ENCODE data around the gene ACVR1C. TPM values are rescaled to one million over a fixed set of nuclear protein-coding genes. Genes with fewer than 3 reads are reported as not detected.
"Not testable (repeated sequence)": the region's sequence is repeated elsewhere in the genome, so short reads cannot be mapped to it uniquely, and the experiment has no call there.

The ACVR1C gene
- total and polyA plus RNA-seq, 2 of the 8 experiments (the other 6 are each of a cell fraction or from before 2014, with no cell fraction given) = 0.21 to 0.52 TPM

DNA sequence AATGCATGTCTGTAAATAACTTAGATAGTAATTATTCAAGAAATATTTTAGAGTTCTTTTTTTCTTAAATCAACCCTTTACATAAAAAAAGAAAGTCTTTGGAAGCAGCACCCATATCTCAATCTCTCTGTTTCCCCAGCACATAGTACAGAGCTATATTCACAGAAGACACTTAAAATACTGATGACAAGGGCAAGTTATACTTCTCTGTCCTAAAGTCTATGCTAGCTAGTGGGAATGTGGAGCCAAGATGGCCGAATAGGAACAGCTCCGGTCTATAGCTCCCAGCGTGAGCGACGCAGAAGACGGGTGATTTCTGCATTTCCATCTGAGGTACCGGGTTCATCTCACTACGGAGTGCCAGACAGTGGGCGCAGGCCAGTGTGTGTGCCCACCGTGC is 62.6 kb downstream of the ACVR1C start:
- not testable (repeated sequence) for H4K20me1 ChIP-seq (replicated peaks in 1 of 2; ENCODE audit: control insufficient read depth in 1 of 2, insufficient read depth in 2 of 2, low read length in 2 of 2); H4K91ac ChIP-seq (replicated peaks; ENCODE audit: insufficient read length, low read length); H2BK120ac ChIP-seq (replicated peaks; ENCODE audit: low read depth, low read length); H3K27me3 ChIP-seq (replicated peaks in 1 of 4; ENCODE audit: control insufficient read depth in 3 of 4, extremely low read depth in 1 of 4, insufficient read depth in 3 of 4, low read length in 3 of 4); DNase-seq (ENCODE audit: low read depth in 1 of 2, low spot score in 2 of 2); H2AK5ac ChIP-seq (ENCODE audit: low read depth, low read length); H3K4me1 ChIP-seq (replicated peaks in 1 of 4; ENCODE audit: control insufficient read depth in 3 of 4, insufficient read depth in 4 of 4, low read length in 3 of 4); H3K79me2 ChIP-seq (ENCODE audit: control insufficient read depth in 1 of 2, insufficient read depth in 2 of 2, low read length in 2 of 2); H3K4ac ChIP-seq (replicated peaks; ENCODE audit: insufficient read length, low read depth, low read length); H2BK20ac ChIP-seq (ENCODE audit: low read length); H3K56ac ChIP-seq (replicated peaks; ENCODE audit: insufficient read length, low read depth, low read length); H2BK12ac ChIP-seq (ENCODE audit: low read depth, low read length); H3K23me2 ChIP-seq (ENCODE audit: low read depth, low read length); H3K18ac ChIP-seq (ENCODE audit: extremely low read depth, low read length); H3K27ac ChIP-seq (ENCODE audit: low read depth, low read length); H3K23ac ChIP-seq (ENCODE audit: insufficient read length); H2BK15ac ChIP-seq (ENCODE audit: low read length); H3K9me3 ChIP-seq (ENCODE audit: insufficient read depth in 2 of 2, low read depth in 1 of 2, low read length in 1 of 2); H2BK5ac ChIP-seq (ENCODE audit: low read depth, low read length); H3K4me3 ChIP-seq (ENCODE audit: extremely low read depth in 1 of 4, insufficient read depth in 2 of 4, low read depth in 3 of 4, low read length in 4 of 4); H4K8ac ChIP-seq (ENCODE audit: extremely low read depth, insufficient read depth, low read length); FAIRE-seq; H3K36me3 ChIP-seq (ENCODE audit: control insufficient read depth in 2 of 4, insufficient read depth in 4 of 4, low read length in 3 of 4); H3K4me2 ChIP-seq (ENCODE audit: insufficient read depth in 1 of 2, low read depth in 2 of 2, low read length in 2 of 2); H3K14ac ChIP-seq (ENCODE audit: insufficient read length); H3K79me1 ChIP-seq (ENCODE audit: low read depth, low read length); H3K9ac ChIP-seq (replicated peaks in 1 of 4; ENCODE audit: extremely low read depth in 1 of 4, low read depth in 3 of 4, low read length in 3 of 4)
- ChIA-PET CTCF (ENCODE audit: partially characterized antibody) (interaction anchor here (1.1 kb wide), 1 partner anchor 13 kb away, joined by 3 read pairs; no protein-coding TSS in a partner anchor), POLR2A (ENCODE audit: partially characterized antibody) (interaction anchor here (0.7 kb wide), 1 partner anchor 1455 kb away, joined by 3 read pairs; no protein-coding TSS in a partner anchor)
- Histone ChIP-seq H4K5ac (ENCODE audit: insufficient read length, low read depth, low read length) (peak overlapping the region; percentile 86), H2AFZ (ENCODE audit: low read length) (peak overlapping the region; percentile 30; the same call in 1 of the 2 replicates)
- WGBS, 2 experiments (ENCODE audit: extremely low coverage in 1 of 2, insufficient coverage in 1 of 2, insufficient read length in 1 of 2, insufficient replicate concordance in 2 of 2, low coverage in 1 of 2, low lambda C conversion rate in 2 of 2, missing lambda C conversion rate in 1 of 2) = 91% methylated on average over 10 of the region's 10 CpGs; no CpG with 5 or more reads in 1 of the 2 experiments
- peak; percentile 66 for TF ChIP-seq YY1 (IDR thresholded peaks at IDR 0.05; ENCODE audit: low read depth, low read length)

All from H1 (cell line).